Measurements from ENCODE around the gene FGD3. TPM values are rescaled to one million over a fixed set of nuclear protein-coding genes. Genes with fewer than 3 reads are reported as not detected.

FGD3 gene
- total RNA-seq, 1 experiment from 2014 or later = 0.09 TPM

DNA sequence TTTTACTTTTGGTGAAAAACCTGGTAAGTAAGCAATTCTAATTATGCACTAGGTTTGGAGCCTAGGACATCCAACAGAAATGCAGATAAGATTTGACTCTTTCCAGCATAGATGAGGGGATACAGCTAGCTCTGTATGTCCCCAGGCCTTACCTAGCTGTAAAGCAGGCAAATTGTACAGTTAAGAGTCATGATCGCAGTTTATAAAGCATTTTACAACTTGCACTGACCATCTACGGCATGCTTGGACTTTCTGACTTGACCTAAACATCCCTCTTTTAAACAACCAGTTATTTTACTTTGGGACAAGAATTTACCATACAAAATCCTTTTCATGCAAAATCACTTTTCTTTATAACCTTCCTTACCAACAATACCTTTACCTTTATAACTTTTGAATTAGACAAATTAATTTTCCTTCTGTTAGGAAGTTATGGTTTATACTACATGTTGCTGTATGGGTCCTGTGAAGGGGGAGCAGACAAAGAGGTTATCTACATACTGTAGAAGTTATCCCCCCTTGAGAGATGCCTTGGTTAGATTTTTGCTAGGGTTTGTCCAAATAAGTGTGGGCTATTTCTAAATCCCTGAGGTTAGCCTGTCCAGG, 36.8 kb downstream of the FGD3 start:
- intact Hi-C loops (cut with micrococcal nuclease; ENCODE audit: unreplicated experiment) = no loop called here
- no peak for TF ChIP-seq EZH2 (IDR thresholded peaks at IDR 0.05; ENCODE audit: borderline replicate concordance, low read depth, low read length, poor library complexity, severe bottlenecking)
- no peak for TF ChIP-seq CTCF (conservative IDR thresholded peaks at IDR 0.05; ENCODE audit: low read depth, low read length)
- ChIA-PET CTCF (no interaction called here), POLR2A (ENCODE audit: low non-redundant PET) (no interaction called here)
- Histone ChIP-seq H3K36me3 (ENCODE audit: insufficient read depth, low read length, poor library complexity, severe bottlenecking) (no peaks in the 10 kb centered on the region), H3K9me3 (ENCODE audit: low read depth, low read length, poor library complexity, severe bottlenecking) (peaks cover 17% of the 10 kb centered on the region), H3K4me1 (ENCODE audit: insufficient read depth, low read length, poor library complexity, severe bottlenecking) (no peaks in the 10 kb centered on the region), H3K27ac (ENCODE audit: low read depth, low read length, poor library complexity, severe bottlenecking) (no peak overlapping the region), H3K4me3 (ENCODE audit: low read depth, low read length, poor library complexity, severe bottlenecking) (no peak overlapping the region), H3K27me3 (replicated peaks; ENCODE audit: insufficient read depth, low read depth, low read length, poor library complexity) (no peaks in the 10 kb centered on the region)
- no TSS peak for BruUV-seq (replicated peaks)
- DNase-seq (ENCODE audit: low spot score) = no peak

DNA sequence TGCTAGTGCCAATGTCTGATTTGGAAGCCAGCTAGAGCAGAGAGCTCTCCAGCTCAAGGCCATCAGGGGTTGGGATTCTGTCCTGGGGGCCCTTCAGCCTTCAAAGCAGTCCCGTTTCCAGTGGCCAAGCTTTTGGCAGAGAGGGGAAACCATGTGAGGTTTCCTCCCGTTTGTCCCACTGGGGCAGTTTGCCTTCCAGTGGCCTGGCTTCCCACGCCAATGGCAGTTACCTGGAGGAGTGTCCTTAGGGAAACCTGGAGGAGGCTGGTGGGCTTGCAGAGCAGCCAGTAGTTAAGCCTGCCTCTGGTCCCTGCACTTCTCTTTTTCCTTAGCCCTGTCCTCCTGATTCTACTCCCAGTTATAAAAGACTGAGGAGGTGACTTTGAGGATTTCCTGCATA, 37.7 kb downstream of the FGD3 start:
- no peak overlapping the region for H3K27ac ChIP-seq (ENCODE audit: low read depth, low read length, poor library complexity, severe bottlenecking)
- CTCF ChIA-PET = no interaction called here
- POLR2A ChIA-PET (ENCODE audit: low non-redundant PET) = no interaction called here
- intact Hi-C loops (cut with micrococcal nuclease; ENCODE audit: unreplicated experiment) = no loop called here
- H3K4me3 ChIP-seq (ENCODE audit: low read depth, low read length, poor library complexity, severe bottlenecking) = no peak overlapping the region
- no peaks in the 10 kb centered on the region for H3K36me3 ChIP-seq (ENCODE audit: insufficient read depth, low read length, poor library complexity, severe bottlenecking)
- H3K4me1 ChIP-seq (ENCODE audit: insufficient read depth, low read length, poor library complexity, severe bottlenecking) = no peaks in the 10 kb centered on the region
- TF ChIP-seq EZH2 (IDR thresholded peaks at IDR 0.05; ENCODE audit: borderline replicate concordance, low read depth, low read length, poor library complexity, severe bottlenecking) = no peak
- no peak for TF ChIP-seq CTCF (conservative IDR thresholded peaks at IDR 0.05; ENCODE audit: low read depth, low read length)
- H3K27me3 ChIP-seq (replicated peaks; ENCODE audit: insufficient read depth, low read depth, low read length, poor library complexity) = no peaks in the 10 kb centered on the region
- no peak for DNase-seq (ENCODE audit: low spot score)
- peaks cover 17% of the 10 kb centered on the region for H3K9me3 ChIP-seq (ENCODE audit: low read depth, low read length, poor library complexity, severe bottlenecking)
- BruUV-seq (replicated peaks) = no TSS peak

GRCh38 chr9:92986176-92987119, 39.1 kb downstream of the FGD3 start:
- Histone ChIP-seq H3K36me3 (ENCODE audit: insufficient read depth, low read length, poor library complexity, severe bottlenecking) (no peaks in the 10 kb centered on the region), H3K9me3 (ENCODE audit: low read depth, low read length, poor library complexity, severe bottlenecking) (peaks cover 17% of the 10 kb centered on the region), H3K27ac (ENCODE audit: low read depth, low read length, poor library complexity, severe bottlenecking) (no peak overlapping the region), H3K27me3 (replicated peaks; ENCODE audit: insufficient read depth, low read depth, low read length, poor library complexity) (no peaks in the 10 kb centered on the region), H3K4me1 (ENCODE audit: insufficient read depth, low read length, poor library complexity, severe bottlenecking) (no peaks in the 10 kb centered on the region), H3K4me3 (ENCODE audit: low read depth, low read length, poor library complexity, severe bottlenecking) (no peak overlapping the region)
- TF ChIP-seq CTCF (conservative IDR thresholded peaks at IDR 0.05; ENCODE audit: low read depth, low read length) (peak; percentile 53), EZH2 (IDR thresholded peaks at IDR 0.05; ENCODE audit: borderline replicate concordance, low read depth, low read length, poor library complexity, severe bottlenecking) (no peak)
- CTCF ChIA-PET = no interaction called here
- intact Hi-C loops (cut with micrococcal nuclease; ENCODE audit: unreplicated experiment) = no loop called here
- DNase-seq (ENCODE audit: low spot score) = peak; percentile 39
- POLR2A ChIA-PET (ENCODE audit: low non-redundant PET) = no interaction called here
- no TSS peak for BruUV-seq (replicated peaks)

Measured in A673 (cell line).